K562 (cell line): ENCODE results near the gene SLC11A1. TPM values are rescaled to one million over a fixed set of nuclear protein-coding genes. Genes with fewer than 3 reads are reported as not detected.

ENCODE experiments used
- CCNT2 ChIP-seq: IDR thresholded peaks from 2 replicates; pipeline ENCODE4 v1.6.1; 2011; ENCODE audit warnings: borderline replicate concordance, low read depth, mild to moderate bottlenecking, moderate library complexity, mixed read lengths, low read length; ENCODE audit not compliant: insufficient read length; ENCODE audit errors: extremely low read depth
- ESRRA ChIP-seq: fragments of 450-650 bp; IDR thresholded peaks from 2 replicates; pipeline ENCODE4 v1.6.1; 2014; ENCODE audit warnings: low read depth, mild to moderate bottlenecking, moderate library complexity, borderline replicate concordance
- GMEB1 ChIP-seq: fragments of 250-450 bp; sonication (Bioruptor Pico); IDR thresholded peaks from 2 replicates; pipeline ENCODE4 v1.4.0; 2020; ENCODE audit warnings: mild to moderate bottlenecking
- GTF2E2 ChIP-seq: fragments of 200-800 bp; sonication (Bioruptor generic); IDR thresholded peaks from 2 replicates; pipeline ENCODE4 v1.6.1; 2016; ENCODE audit warnings: missing genetic modification characterization, missing compliant biosample characterization
- JUN ChIP-seq, 2 experiments: sonication (generic) in 1 of 2; formaldehyde crosslinking in 1 of 2; IDR thresholded peaks; 2 replicates each; pipeline versions ENCODE4 v1.6.1 to v1.8.0; 2012 to 2022; ENCODE audit warnings: borderline replicate concordance in 2 of 2, mild to moderate bottlenecking in 2 of 2, improper control_type of control experiment in 1 of 2, low read depth in 1 of 2, low read length in 1 of 2, missing genetic modification reagents in 1 of 2
- JUND ChIP-seq, 2 experiments: IDR thresholded peaks; 2 replicates in 1 of 2; 3 replicates in 1 of 2; pipeline ENCODE4 v1.6.1; 2011; ENCODE audit warnings: borderline replicate concordance in 2 of 2, low read depth in 2 of 2, low read length in 2 of 2, improper control_type of control experiment in 1 of 2, missing biosample characterization in 1 of 2, missing genetic modification characterization in 1 of 2, missing genetic modification reagents in 1 of 2
- MYC ChIP-seq, 2 experiments: fragments of 250-450 bp in 1 of 2; sonication (Bioruptor Pico) in 1 of 2; IDR thresholded peaks; 2 replicates each; pipeline versions ENCODE4 v1.5.1 to v1.6.1; 2012 to 2021; ENCODE audit warnings: low read depth in 2 of 2, borderline replicate concordance in 1 of 2, improper control_type of control experiment in 1 of 2, low read length in 1 of 2, mild to moderate bottlenecking in 1 of 2, moderate library complexity in 1 of 2
- NRF1 ChIP-seq, 2 experiments: fragments of 450-650 bp; IDR thresholded peaks in 1 of 2; conservative IDR thresholded peaks in 1 of 2; 2 replicates each; pipeline ENCODE4 v1.6.1; 2014; ENCODE audit warnings: mild to moderate bottlenecking in 2 of 2
- PRDM10 ChIP-seq: fragments of 450-650 bp; IDR thresholded peaks from 2 replicates; pipeline ENCODE4 v1.6.1; 2018; ENCODE audit not compliant: partially characterized antibody
- SRF ChIP-seq, 2 experiments: fragments of 250-450, 450-650 bp in 1 of 2; sonication (Bioruptor Pico) in 1 of 2; sonication (generic) in 1 of 2; formaldehyde crosslinking; IDR thresholded peaks; 2 replicates each; pipeline versions ENCODE4 v1.5.0 to v1.5.1; 2020 to 2022; ENCODE audit warnings: mild to moderate bottlenecking in 1 of 2, missing genetic modification reagents in 1 of 2
- ZBTB11 ChIP-seq, 3 experiments: fragments of 200-800 bp in 1 of 3; fragments of 250-450 bp in 1 of 3; fragments of 450-650 bp in 1 of 3; sonication (Bioruptor Pico) in 1 of 3; sonication (Bioruptor generic) in 1 of 3; formaldehyde crosslinking in 1 of 3; IDR thresholded peaks; 2 replicates each; pipeline versions ENCODE4 v1.6.1 to v1.8.0; 2016 to 2022; ENCODE audit warnings: mild to moderate bottlenecking in 2 of 3, missing genetic modification characterization in 2 of 3, missing compliant biosample characterization in 1 of 3, moderate library complexity in 1 of 3
- polyA plus RNA-seq, 8 experiments: library from polyadenylated mRNA; depleted of rRNA in 4 of 8; stranded (reverse) in 5 of 8; unstranded in 3 of 8; fragments of >200 nt; fragmentation: Nextera tagmentation in 2 of 8; fragmentation: Illumina TruSeq in 1 of 8; extraction: Ambion mirVana in 2 of 8; extraction: Trizol in 1 of 8; gene quantifications; 2 replicates each; pipeline versions ENCODE4 v1.2.1 to v1.2.3, GENCODE V29; 2011 to 2014; ENCODE audit warnings: inconsistent platforms in 1 of 8, missing spikeins in 1 of 8
- total RNA-seq, 7 experiments: library from RNA; depleted of rRNA in 6 of 7; stranded (reverse); fragments of >200 nt in 6 of 7; fragmentation: Illumina TruSeq in 2 of 7; extraction: Trizol in 2 of 7; gene quantifications; 2 replicates each; pipeline versions ENCODE4 v1.2.1 to v1.2.3, GENCODE V29; 2011 to 2021; ENCODE audit warnings: low replicate concordance in 1 of 7

SLC11A1 gene
- total and polyA plus RNA-seq, 9 of the 15 experiments (the other 6 are each of a cell fraction or from before 2014, with no cell fraction given), result 0.35 to 1.6 (median 0.65) TPM

GRCh38 chr2:218367415-218368149 is 14.5 kb upstream of the SLC11A1 start (continued):
- peak; percentile 80 for TF ChIP-seq MYC (IDR thresholded peaks at IDR 0.05; ENCODE audit: low read depth, low read length)
- TF ChIP-seq MYC (CRISPR knock-in tag; IDR thresholded peaks at IDR 0.05; ENCODE audit: borderline replicate concordance, low read depth), result peak; percentile 44; the same call in 1 of the 2 replicates
- TF ChIP-seq ZBTB11 (CRISPR knock-in tag; IDR thresholded peaks at IDR 0.05), result peak in 2 of 3 experiments; percentile 37 to 84; a peak in 2 of 6 replicates
- peak; percentile 62; the same call in 1 of the 2 replicates for TF ChIP-seq ESRRA
- peak; percentile 61 for TF ChIP-seq CCNT2
- no peak for TF ChIP-seq GMEB1
- TF ChIP-seq GTF2E2 (tag), result peak; percentile 85; the same call in 1 of the 2 replicates
- TF ChIP-seq JUND (IDR thresholded peaks at IDR 0.05; ENCODE audit: borderline replicate concordance, low read depth, low read length), result peak; percentile 27; the same call in 1 of the 2 replicates
- no peak; the same call in 2 of the 3 replicates for TF ChIP-seq JUND (tag; IDR thresholded peaks at IDR 0.05; ENCODE audit: borderline replicate concordance, low read depth, low read length)
- TF ChIP-seq NRF1 (conservative IDR thresholded peaks at IDR 0.05 in 1 of 2, IDR thresholded peaks at IDR 0.05 in 1 of 2), result peak; percentile 79 to 81
- no peak for TF ChIP-seq SRF (CRISPR knock-in tag; IDR thresholded peaks at IDR 0.05)
- peak; percentile 31 for TF ChIP-seq PRDM10
- peak; percentile 31; the same call in 1 of the 2 replicates for TF ChIP-seq JUN (IDR thresholded peaks at IDR 0.05; ENCODE audit: borderline replicate concordance, low read depth, low read length)
- TF ChIP-seq JUN (CRISPR knock-in tag; IDR thresholded peaks at IDR 0.05; ENCODE audit: borderline replicate concordance), result no peak
